NCI-H748 treated with DMSO at 0.1 percent for 48 hours (cell line): Measurements from ENCODE around the gene PCDH19.
A peak's percentile ranks its signal among the peaks of the same experiment; 100 is the strongest.
"Not testable (repeated sequence)": the region's sequence is repeated elsewhere in the genome, so short reads cannot be mapped to it uniquely, and the experiment has no call there.

ENCODE experiments used
- DNase-seq: peaks from one replicate; lab custom pipeline; 2025; lab: John Stamatoyannopoulos, UW

Gene PCDH19

GRCh38 chrX:100409610-100410590, at the start of gene PCDH19:
TSS of gene PCDH19 (minus strand) at chrX:100410273. CDS start at chrX:100408597, 1,676 bp downstream.
- DNase-seq, result peak; percentile 70

DNA sequence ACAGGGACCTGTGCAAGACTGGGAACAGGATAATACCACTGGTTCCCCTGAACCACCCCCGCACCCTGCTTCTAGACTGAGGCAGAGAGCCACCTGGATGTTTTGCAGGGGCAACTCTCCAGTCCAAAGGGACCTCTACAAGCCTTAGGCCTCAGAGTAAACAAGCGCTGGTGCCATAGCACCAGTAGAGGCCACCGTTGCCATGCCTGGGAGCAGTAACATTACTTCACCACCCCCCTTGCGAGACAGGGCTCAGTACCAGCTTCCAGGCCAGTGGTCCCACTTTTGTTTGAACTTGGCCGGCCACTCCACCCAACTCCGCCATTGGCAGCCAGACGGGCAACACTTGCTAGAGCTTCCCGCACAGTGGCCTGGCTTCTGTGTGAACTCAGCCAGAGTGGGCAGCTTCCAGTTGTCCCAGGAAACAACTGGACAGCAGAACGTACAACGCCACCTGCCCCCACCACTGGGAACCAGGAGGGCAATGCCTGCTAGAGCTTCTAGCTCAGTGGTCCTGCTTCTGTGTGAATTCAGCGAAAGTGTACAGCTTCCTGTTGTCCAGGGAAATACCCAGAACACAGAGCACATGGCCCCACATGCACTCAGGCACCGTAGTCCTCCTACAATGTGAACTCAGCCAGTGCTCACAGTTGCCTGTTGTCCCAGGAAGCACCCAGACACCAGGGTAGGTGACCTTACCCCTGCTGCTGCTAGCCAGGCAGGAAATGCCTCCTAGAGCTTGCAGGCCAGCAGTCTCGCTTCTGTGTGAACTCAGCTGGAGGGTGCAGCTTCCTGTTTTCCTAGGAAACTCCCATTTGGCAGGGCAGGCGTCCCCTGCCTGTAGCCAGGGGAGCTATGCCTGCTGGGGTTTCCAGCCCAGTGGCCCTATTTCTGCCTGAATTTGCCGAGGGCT, 39.9 kb upstream of the PCDH19 start:
- DNase-seq, result no peak

GRCh38 chrX:100447655-100448397, 37.8 kb upstream of the PCDH19 start:
- DNase-seq, result peak; percentile 0

GRCh38 chrX:100445593-100445992, 35.5 kb upstream of the PCDH19 start:
- no peak for DNase-seq

GRCh38 chrX:100441321-100441720, 31.2 kb upstream of the PCDH19 start:
- DNase-seq, result not testable (repeated sequence)

GRCh38 chrX:100440006-100440405, 29.9 kb upstream of the PCDH19 start:
- DNase-seq, result no peak

DNA sequence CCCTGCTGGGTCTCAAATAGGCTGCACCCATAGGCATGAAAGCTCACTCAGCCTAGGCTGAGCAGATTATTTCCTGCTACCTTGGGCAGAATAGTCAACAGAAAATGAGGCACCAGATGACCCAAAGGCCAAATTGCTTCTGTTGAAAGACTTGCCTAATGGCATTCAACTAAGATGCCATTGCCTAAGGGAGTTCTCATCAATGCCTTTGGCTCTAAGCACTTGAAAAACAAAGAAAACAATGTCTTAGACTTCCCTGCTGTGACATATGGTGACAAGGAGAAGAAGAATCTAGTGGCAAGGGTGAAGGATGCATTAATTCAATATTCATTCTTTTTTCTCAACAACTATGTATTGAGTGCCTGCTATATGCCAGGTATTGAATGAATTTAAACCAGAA, 25.7 kb upstream of the PCDH19 start:
- DNase-seq, result no peak

DNA sequence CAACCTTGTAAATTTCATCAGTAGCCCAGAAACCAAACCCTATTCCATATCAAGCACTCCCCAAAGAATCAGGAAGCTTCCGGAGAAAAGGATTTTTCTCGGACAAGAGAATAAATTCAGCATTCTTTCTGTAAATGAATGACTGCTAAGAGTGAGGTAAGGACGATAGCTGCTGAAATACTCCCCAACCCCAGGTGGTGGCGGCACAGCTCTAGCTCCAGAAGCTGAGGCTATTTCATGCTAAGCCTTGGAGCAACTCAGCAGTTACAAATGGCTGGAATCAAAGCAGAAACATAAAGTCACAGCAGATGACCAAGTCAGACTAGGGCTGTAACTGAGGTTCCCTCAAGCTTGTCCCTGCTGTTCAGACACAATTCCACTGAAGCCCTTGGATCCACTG, 13.9 kb upstream of the PCDH19 start:
- no peak for DNase-seq

GRCh38 chrX:100418556-100418955, 8.5 kb upstream of the PCDH19 start:
- DNase-seq, result no peak

- DNase-seq, result no peak
Observed at GRCh38 chrX:100417681-100418080, 7.6 kb upstream of the PCDH19 start.

DNA sequence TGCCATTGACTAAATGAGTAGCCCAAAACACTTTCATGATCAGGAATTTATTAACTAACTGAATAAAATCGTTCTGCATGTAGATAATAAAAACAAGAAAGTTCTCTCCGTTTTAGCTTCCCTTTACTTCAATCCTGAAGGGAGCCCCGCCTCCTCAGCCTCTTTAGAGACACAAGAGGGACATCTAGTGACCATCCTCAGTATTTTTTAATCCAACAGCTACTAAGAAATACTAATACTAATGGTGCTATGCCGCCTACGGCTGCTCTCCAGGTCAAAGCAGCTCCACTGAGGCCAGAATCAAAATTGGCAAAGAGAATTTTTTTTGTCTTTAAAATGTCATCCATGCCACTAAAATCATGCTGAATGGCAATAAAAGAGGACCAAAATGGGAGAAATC, 3.2 kb upstream of the PCDH19 start:
- peak; percentile 71 for DNase-seq

GRCh38 chrX:100411802-100412715, 2.0 kb upstream of the PCDH19 start:
- no peak for DNase-seq

GRCh38 chrX:100410901-100411801, 1.1 kb upstream of the PCDH19 start:
- no peak for DNase-seq

GRCh38 chrX:100408713-100409609, 1.1 kb downstream of the PCDH19 start:
- DNase-seq, result no peak

GRCh38 chrX:100407784-100408712, 2.0 kb downstream of the PCDH19 start:
- DNase-seq, result no peak

GRCh38 chrX:100407147-100407783, 2.8 kb downstream of the PCDH19 start:
- no peak for DNase-seq

DNA sequence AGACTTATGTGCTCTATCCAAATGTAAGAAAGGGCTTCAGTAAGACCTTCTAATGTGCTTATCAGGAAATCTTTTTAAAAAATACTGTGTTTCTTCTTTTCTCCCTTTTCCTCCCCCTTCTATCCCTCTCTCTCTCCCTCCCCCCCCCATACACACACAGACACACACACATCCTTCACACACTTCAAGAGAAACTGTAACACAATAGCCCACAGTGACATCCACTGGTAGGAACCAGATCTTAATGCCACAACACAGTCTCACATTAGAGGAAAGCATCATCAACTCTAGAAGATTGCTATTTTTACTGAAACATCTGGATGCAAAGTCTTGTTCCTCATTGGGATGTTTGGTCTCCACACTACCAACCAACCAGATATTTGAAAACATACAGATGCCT, 4.6 kb downstream of the PCDH19 start:
- DNase-seq, result peak; percentile 24
